Liver (tissue), 9 donors: ENCODE results near the gene IKBKG. TPM values are rescaled to one million over a fixed set of nuclear protein-coding genes. Genes with fewer than 3 reads are reported as not detected.
A peak's percentile ranks its signal among the peaks of the same experiment; 100 is the strongest.

Experiments
- DNase-seq: peaks from one replicate; pipeline ENCODE4 v3.0.0-alpha.2; 2017; ENCODE audit warnings: low spot score
- H3K27ac ChIP-seq, 2 donors: one replicate each; pipeline ENCODE4 v1.7.0; 2013; ENCODE audit warnings: inconsistent platforms in 2 of 2, low read length in 2 of 2, control low read depth in 1 of 2, low read depth in 1 of 2, mild to moderate bottlenecking in 1 of 2
- H3K27me3 ChIP-seq, 4 donors: one replicate each; pipeline versions ENCODE4 v1.6.1 to v1.7.0; 2013; ENCODE audit warnings: low read length in 3 of 4, inconsistent platforms in 1 of 4, mild to moderate bottlenecking in 1 of 4, moderate library complexity in 1 of 4; ENCODE audit not compliant: control insufficient read depth in 4 of 4, insufficient read depth in 4 of 4
- H3K36me3 ChIP-seq, 4 donors: one replicate each; pipeline versions ENCODE4 v1.6.1 to v1.7.0; 2013; ENCODE audit warnings: low read length in 3 of 4, mild to moderate bottlenecking in 3 of 4, low read depth in 1 of 4, moderate library complexity in 1 of 4; ENCODE audit not compliant: control insufficient read depth in 4 of 4, insufficient read depth in 3 of 4
- H3K4me1 ChIP-seq, 4 donors: one replicate each; pipeline versions ENCODE4 v1.6.1 to v1.7.0; 2013; ENCODE audit warnings: low read length in 3 of 4, mild to moderate bottlenecking in 3 of 4, moderate library complexity in 1 of 4; ENCODE audit not compliant: control insufficient read depth in 4 of 4, insufficient read depth in 4 of 4
- H3K4me3 ChIP-seq, 3 donors: one replicate each; pipeline versions ENCODE4 v1.6.1 to v1.7.0; 2013; ENCODE audit warnings: low read length in 3 of 3, control low read depth in 1 of 3, low read depth in 1 of 3, mild to moderate bottlenecking in 1 of 3
- H3K9ac ChIP-seq, 2 donors: one replicate each; pipeline ENCODE4 v1.7.0; 2013; ENCODE audit warnings: low read length in 2 of 2, mild to moderate bottlenecking in 2 of 2, moderate library complexity in 2 of 2, control low read depth in 1 of 2, low read depth in 1 of 2
- H3K9me3 ChIP-seq, 4 donors: one replicate each; pipeline versions ENCODE4 v1.6.1 to v1.7.0; 2013; ENCODE audit warnings: low read length in 3 of 4; ENCODE audit not compliant: control insufficient read depth in 4 of 4
- ATF3 ChIP-seq: IDR thresholded peaks from 2 replicates; pipeline ENCODE4 v1.6.1; 2016; ENCODE audit warnings: antibody characterized with exemption
- CTCF ChIP-seq: fragments of 150-350 bp; IDR thresholded peaks from 2 replicates; pipeline ENCODE4 v1.5.1; 2017; ENCODE audit warnings: improper control_type of control experiment, low read depth, low read length; ENCODE audit not compliant: missing input control
- EGR1 ChIP-seq, 2 donors: IDR thresholded peaks; 2 replicates each; pipeline ENCODE4 v1.6.1; 2016 to 2018; ENCODE audit warnings: antibody characterized with exemption in 2 of 2, low read depth in 2 of 2
- FOXA1 ChIP-seq: IDR thresholded peaks from 2 replicates; pipeline ENCODE4 v1.6.1; 2016; ENCODE audit warnings: antibody characterized with exemption
- GABPA ChIP-seq, 2 donors: IDR thresholded peaks in 1 of 2; conservative IDR thresholded peaks in 1 of 2; 2 replicates each; pipeline ENCODE4 v1.6.1; 2016; ENCODE audit warnings: antibody characterized with exemption in 2 of 2, mild to moderate bottlenecking in 1 of 2, moderate library complexity in 1 of 2
- HNF4A ChIP-seq, 2 donors: conservative IDR thresholded peaks; 2 replicates each; pipeline ENCODE4 v1.6.1; 2016; ENCODE audit warnings: antibody characterized with exemption in 2 of 2, mild to moderate bottlenecking in 2 of 2
- HNF4G ChIP-seq: IDR thresholded peaks from 2 replicates; pipeline ENCODE4 v1.6.1; 2016; ENCODE audit warnings: antibody characterized with exemption
- JUND ChIP-seq, 2 donors: IDR thresholded peaks; 2 replicates each; pipeline ENCODE4 v1.6.1; 2016; ENCODE audit warnings: antibody characterized with exemption in 2 of 2
- MAX ChIP-seq: IDR thresholded peaks from 2 replicates; pipeline ENCODE4 v1.6.1; 2016; ENCODE audit warnings: antibody characterized with exemption
- NR2F2 ChIP-seq: IDR thresholded peaks from 2 replicates; pipeline ENCODE4 v1.6.1; 2016; ENCODE audit warnings: antibody characterized with exemption
- RAD21 ChIP-seq, 2 donors: IDR thresholded peaks; 2 replicates each; pipeline ENCODE4 v1.6.1; 2016; ENCODE audit warnings: antibody characterized with exemption in 2 of 2, mild to moderate bottlenecking in 2 of 2
- REST ChIP-seq: IDR thresholded peaks from 2 replicates; pipeline ENCODE4 v1.6.1; 2016; ENCODE audit warnings: antibody characterized with exemption, mild to moderate bottlenecking
- RXRA ChIP-seq, 2 donors: IDR thresholded peaks; 2 replicates each; pipeline ENCODE4 v1.6.1; 2017 to 2018; ENCODE audit warnings: antibody characterized with exemption in 2 of 2, mild to moderate bottlenecking in 1 of 2
- SP1 ChIP-seq: IDR thresholded peaks from 2 replicates; pipeline ENCODE4 v1.6.1; 2018; ENCODE audit warnings: antibody characterized with exemption, mild to moderate bottlenecking
- TAF1 ChIP-seq: conservative IDR thresholded peaks from 2 replicates; pipeline ENCODE4 v1.6.1; 2016; ENCODE audit warnings: antibody characterized with exemption, mild to moderate bottlenecking
- YY1 ChIP-seq: IDR thresholded peaks from 2 replicates; pipeline ENCODE4 v1.6.1; 2016; ENCODE audit warnings: antibody characterized with exemption, mild to moderate bottlenecking
- ZBTB33 ChIP-seq: IDR thresholded peaks from 2 replicates; pipeline ENCODE4 v1.6.1; 2016; ENCODE audit warnings: antibody characterized with exemption
- WGBS: extraction: QIAGEN DNeasy Blood & Tissue Kit; methylation state at CpG from one replicate; pipeline ENCODE4 v1.1.7; 2013; 5-methylcytosine and 5-hydroxymethylcytosine counted together
- polyA plus RNA-seq, 2 donors: library from polyadenylated mRNA; stranded (reverse) in 1 of 2; unstranded in 1 of 2; fragments of 200-250 nt in 1 of 2; fragments of >200 nt in 1 of 2; fragmentation: Nextera tagmentation in 1 of 2; extraction: Ambion mirVana in 1 of 2; gene quantifications; one replicate each; pipeline versions ENCODE4 v1.2.1 to v1.2.3, GENCODE V29; 2013 to 2015
- total RNA-seq, 2 donors: library from RNA; depleted of rRNA; stranded (reverse); fragments of >200 nt; gene quantifications; one replicate each; pipeline ENCODE4 v1.2.3, GENCODE V29; 2014
- donor health status: healthy.
- donor health status: healthy.
- donor health status: healthy.
- donor health status: healthy.
- donor health status: healthy.

The IKBKG gene
- total and polyA plus RNA-seq, 4 donors: 17.1 to 74.1 (median 36.0) TPM

GRCh38 chrX:154541589-154541895 lies 5.9 kb upstream of the IKBKG start:
- TF ChIP-seq ATF3 (no peak), HNF4G (no peak), NR2F2 (no peak), YY1 (no peak), GABPA (IDR thresholded peaks at IDR 0.05 in 1 of 2, conservative IDR thresholded peaks at IDR 0.05 in 1 of 2) (no peak), EGR1 (IDR thresholded peaks at IDR 0.05; ENCODE audit: low read depth in 2 of 2) (no peak), RXRA (IDR thresholded peaks at IDR 0.05) (no peak), MAX (no peak), REST (no peak), CTCF (no peak), SP1 (no peak), RAD21 (IDR thresholded peaks at IDR 0.05) (no peak), TAF1 (no peak)
- 34% methylated on average over 5 of the region's 5 CpGs for WGBS
- Histone ChIP-seq H3K9ac (peak overlapping the region; percentile 32 to 83), H3K9me3 (no peaks in the 10 kb centered on the region), H3K27me3 (no peaks in the 10 kb centered on the region), H3K4me1 (peaks cover 0 to 32% (median 21%) of the 10 kb centered on the region in 4 donors), H3K36me3 (no peaks in the 10 kb centered on the region), H3K27ac (peak overlapping the region; percentile 89 to 96), H3K4me3 (peak overlapping the region; percentile 37 to 63 (median 53))
- no peak for DNase-seq

GRCh38 chrX:154541896-154542722 lies 5.3 kb upstream of the IKBKG start:
- no peaks in the 10 kb centered on the region for H3K9me3 ChIP-seq
- no peaks in the 10 kb centered on the region for H3K27me3 ChIP-seq
- WGBS: 27% methylated on average over 12 of the region's 12 CpGs
- peaks cover 0 to 33% (median 21%) of the 10 kb centered on the region in 4 donors for H3K4me1 ChIP-seq
- peak overlapping the region; percentile 54 to 74 (median 63) for H3K4me3 ChIP-seq
- no peaks in the 10 kb centered on the region for H3K36me3 ChIP-seq
- DNase-seq: peak; percentile 86
- peak overlapping the region; percentile 89 to 96 for H3K27ac ChIP-seq
- H3K9ac ChIP-seq: peak overlapping the region; percentile 37 to 83
- no peak for TF ChIP-seq HNF4G
- TF ChIP-seq ATF3: no peak
- peak; percentile 20 for TF ChIP-seq ZBTB33
- TF ChIP-seq SP1: no peak
- TF ChIP-seq GABPA (IDR thresholded peaks at IDR 0.05 in 1 of 2, conservative IDR thresholded peaks at IDR 0.05 in 1 of 2): no peak
- peak in 1 of 2 donors; percentile 37 for TF ChIP-seq EGR1 (IDR thresholded peaks at IDR 0.05; ENCODE audit: low read depth in 2 of 2)
- peak; percentile 42 for TF ChIP-seq MAX
- no peak for TF ChIP-seq RAD21 (IDR thresholded peaks at IDR 0.05)
- peak in 1 of 2 donors; percentile 76 for TF ChIP-seq RXRA (IDR thresholded peaks at IDR 0.05)
- TF ChIP-seq TAF1: no peak
- TF ChIP-seq HNF4A (conservative IDR thresholded peaks at IDR 0.05): peak in 1 of 2 donors; percentile 37
- TF ChIP-seq FOXA1: no peak
- TF ChIP-seq NR2F2: no peak
- no peak for TF ChIP-seq REST
- TF ChIP-seq YY1: peak; percentile 38
- peak; percentile 11 to 90 for TF ChIP-seq JUND (IDR thresholded peaks at IDR 0.05)
